ENCODE measurements around the gene WDR87. TPM values are rescaled to one million over a fixed set of nuclear protein-coding genes. Genes with fewer than 3 reads are reported as not detected.

WDR87 gene
- total RNA-seq, 2 donors from 2014 or later: not detected

GRCh38 chr19:37930416-37930815 is 24.0 kb upstream of the WDR87 start:
- H3K27ac ChIP-seq: no peak overlapping the region
- H3K4me3 ChIP-seq: no peak overlapping the region
- no peaks in the 10 kb centered on the region for H3K36me3 ChIP-seq
- no peak for TF ChIP-seq CTCF (IDR thresholded peaks at IDR 0.05)
- peaks cover 5% of the 10 kb centered on the region for H3K9me3 ChIP-seq
- peaks cover 12 to 27% of the 10 kb centered on the region in 2 donors for H3K4me1 ChIP-seq (ENCODE audit: control insufficient read depth in 1 of 2, low read depth in 2 of 2)
- DNase-seq (ENCODE audit: low spot score): no peak
- no peak for ATAC-seq (ENCODE audit: insufficient number of reproducible peaks, low FRiP score, low read depth)
- H3K27me3 ChIP-seq (replicated peaks; ENCODE audit: insufficient read depth): no peaks in the 10 kb centered on the region

GRCh38 chr19:37929355-37929923 is 23.0 kb upstream of the WDR87 start:
- peaks cover 12 to 27% of the 10 kb centered on the region in 2 donors for H3K4me1 ChIP-seq (ENCODE audit: control insufficient read depth in 1 of 2, low read depth in 2 of 2)
- DNase-seq (ENCODE audit: low spot score): no peak
- no peak overlapping the region for H3K27ac ChIP-seq
- no peaks in the 10 kb centered on the region for H3K27me3 ChIP-seq (replicated peaks; ENCODE audit: insufficient read depth)
- no peak overlapping the region for H3K4me3 ChIP-seq
- H3K9me3 ChIP-seq: no peaks in the 10 kb centered on the region
- ATAC-seq (ENCODE audit: insufficient number of reproducible peaks, low FRiP score, low read depth): no peak
- TF ChIP-seq CTCF (IDR thresholded peaks at IDR 0.05): no peak
- H3K36me3 ChIP-seq: no peaks in the 10 kb centered on the region

- DNase-seq (ENCODE audit: low spot score) (no peak), ATAC-seq (ENCODE audit: insufficient number of reproducible peaks, low FRiP score, low read depth) (no peak)
- H3K4me3 ChIP-seq: no peak overlapping the region
These were observed 22.3 kb upstream of the WDR87 start for GRCh38 chr19:37928527-37929286.

GRCh38 chr19:37926711-37927110 is 20.3 kb upstream of the WDR87 start:
- Histone ChIP-seq H3K9me3 (no peaks in the 10 kb centered on the region), H3K36me3 (no peaks in the 10 kb centered on the region), H3K4me3 (no peak overlapping the region), H3K27me3 (replicated peaks; ENCODE audit: insufficient read depth) (no peaks in the 10 kb centered on the region), H3K4me1 (ENCODE audit: control insufficient read depth in 1 of 2, low read depth in 2 of 2) (peaks cover 5 to 6% of the 10 kb centered on the region in 2 donors), H3K27ac (no peak overlapping the region)
- no peak for TF ChIP-seq CTCF (IDR thresholded peaks at IDR 0.05)
- no peak for ATAC-seq (ENCODE audit: insufficient number of reproducible peaks, low FRiP score, low read depth)
- DNase-seq (ENCODE audit: low spot score): no peak

More at GRCh38 chr19:37928527-37929286, 22.3 kb upstream of the WDR87 start:
- no peak for TF ChIP-seq CTCF (IDR thresholded peaks at IDR 0.05)
- Histone ChIP-seq H3K9me3 (no peaks in the 10 kb centered on the region), H3K27ac (no peak overlapping the region), H3K4me1 (ENCODE audit: control insufficient read depth in 1 of 2, low read depth in 2 of 2) (peaks cover 8 to 21% of the 10 kb centered on the region in 2 donors), H3K36me3 (no peaks in the 10 kb centered on the region), H3K27me3 (replicated peaks; ENCODE audit: insufficient read depth) (no peaks in the 10 kb centered on the region)

- no peak for ATAC-seq (ENCODE audit: insufficient number of reproducible peaks, low FRiP score, low read depth)
- Histone ChIP-seq H3K27ac (no peak overlapping the region), H3K36me3 (no peaks in the 10 kb centered on the region), H3K4me1 (ENCODE audit: control insufficient read depth in 1 of 2, low read depth in 2 of 2) (peaks cover under 1 to 1% of the 10 kb centered on the region in 2 donors), H3K4me3 (no peak overlapping the region), H3K27me3 (replicated peaks; ENCODE audit: insufficient read depth) (no peaks in the 10 kb centered on the region), H3K9me3 (no peaks in the 10 kb centered on the region)
- no peak for TF ChIP-seq CTCF (IDR thresholded peaks at IDR 0.05)
- no peak for DNase-seq (ENCODE audit: low spot score)
These were observed 19.9 kb upstream of the WDR87 start for GRCh38 chr19:37926255-37926654.

All from thoracic aorta (tissue), 2 donors.